ENCODE data around the gene TPCN2. TPM values are rescaled to one million over a fixed set of nuclear protein-coding genes. Genes with fewer than 3 reads are reported as not detected.

TPCN2 gene
- total RNA-seq, 2 donors from 2014 or later: 4.2 to 5.3 TPM

- peak overlapping the region; percentile 82 to 90 for H3K27ac ChIP-seq
- peaks cover 0 to 3% of the 10 kb centered on the region in 2 donors for H3K27me3 ChIP-seq
- peaks cover 13% of the 10 kb centered on the region for H3K36me3 ChIP-seq
- peak; percentile 96 for DNase-seq (ENCODE audit: low spot score)
- H3K4me3 ChIP-seq: no peak overlapping the region
- no peak for TF ChIP-seq CTCF (IDR thresholded peaks at IDR 0.05)
- H3K9me3 ChIP-seq: no peaks in the 10 kb centered on the region
- H3K4me1 ChIP-seq: peaks cover 0 to 51% of the 10 kb centered on the region in 2 donors
These were observed 39.8 kb upstream of the TPCN2 start for GRCh38 chr11:69008737-69009440.

GRCh38 chr11:69009441-69010211 is 39.1 kb upstream of the TPCN2 start:
- H3K27me3 ChIP-seq: peaks cover 0 to 3% of the 10 kb centered on the region in 2 donors
- DNase-seq (ENCODE audit: low spot score): no peak
- H3K4me1 ChIP-seq: peaks cover 0 to 57% of the 10 kb centered on the region in 2 donors
- TF ChIP-seq CTCF (IDR thresholded peaks at IDR 0.05): no peak
- no peaks in the 10 kb centered on the region for H3K9me3 ChIP-seq
- peak overlapping the region; percentile 82 to 90 for H3K27ac ChIP-seq
- H3K36me3 ChIP-seq: peaks cover 10% of the 10 kb centered on the region
- no peak overlapping the region for H3K4me3 ChIP-seq

GRCh38 chr11:69010361-69010891 is 38.3 kb upstream of the TPCN2 start:
- DNase-seq (ENCODE audit: low spot score): no peak
- Histone ChIP-seq H3K27me3 (peaks cover 0 to 3% of the 10 kb centered on the region in 2 donors), H3K9me3 (no peaks in the 10 kb centered on the region), H3K27ac (peak overlapping the region; percentile 82 to 90), H3K4me3 (peak overlapping the region; percentile 45 to 56), H3K36me3 (peaks cover 2% of the 10 kb centered on the region), H3K4me1 (peaks cover 0 to 61% of the 10 kb centered on the region in 2 donors)
- no peak for TF ChIP-seq CTCF (IDR thresholded peaks at IDR 0.05)

- peak overlapping the region; percentile 82 to 90 for H3K27ac ChIP-seq
These were observed 37.6 kb upstream of the TPCN2 start for GRCh38 chr11:69010964-69011623.

More at GRCh38 chr11:69010964-69011623, 37.6 kb upstream of the TPCN2 start:
- Histone ChIP-seq H3K36me3 (no peaks in the 10 kb centered on the region), H3K4me1 (peaks cover 0 to 61% of the 10 kb centered on the region in 2 donors), H3K9me3 (no peaks in the 10 kb centered on the region), H3K27me3 (peaks cover 0 to 3% of the 10 kb centered on the region in 2 donors), H3K4me3 (peak overlapping the region; percentile 45 to 56)
- no peak for TF ChIP-seq CTCF (IDR thresholded peaks at IDR 0.05)
- DNase-seq (ENCODE audit: low spot score): peak; percentile 84
